ENCODE results near the gene THSD7B.

THSD7B gene

DNA sequence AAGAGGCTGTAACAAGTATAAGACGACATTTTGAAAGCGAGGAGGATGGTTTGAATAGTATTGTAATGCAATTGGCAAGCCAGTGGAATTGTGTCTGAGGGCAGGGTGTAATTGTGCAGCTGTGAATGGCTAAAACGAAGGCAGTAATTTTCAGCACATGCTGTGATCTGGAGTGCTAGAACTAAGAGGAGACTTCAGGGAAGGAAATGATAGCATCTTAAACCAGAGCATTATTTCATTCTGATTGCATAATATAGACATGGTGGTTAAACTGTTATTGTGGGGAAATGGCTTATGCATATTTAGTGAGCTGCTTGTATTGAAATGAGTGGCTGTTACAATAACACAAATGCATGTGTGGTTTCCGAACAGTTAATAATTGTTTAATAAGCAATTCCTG lies 36.3 kb downstream of the THSD7B start:
- DNase-seq (ENCODE audit: low read depth), result no peak

GRCh38 chr2:136809998-136810397 lies 44.7 kb downstream of the THSD7B start:
- no peak for DNase-seq (ENCODE audit: low read depth)

DNA sequence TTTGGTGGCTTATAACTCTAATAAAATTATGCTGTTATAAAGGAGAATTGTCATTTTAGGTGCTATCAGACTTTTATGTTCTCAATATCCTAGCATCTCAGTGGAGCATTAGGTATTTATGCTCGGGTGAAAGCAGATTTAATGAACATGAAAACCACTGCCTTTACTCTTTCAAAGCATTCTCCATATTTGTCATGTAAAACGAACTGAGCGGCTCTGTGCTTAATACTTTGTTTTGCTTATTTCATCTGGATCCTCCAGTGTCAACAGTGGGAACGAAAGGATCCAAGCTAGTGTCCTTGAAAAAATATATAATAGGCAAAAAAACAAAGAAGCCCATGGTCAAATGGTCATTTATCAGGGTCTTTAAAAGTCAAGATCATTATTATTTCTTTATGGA lies 53.5 kb downstream of the THSD7B start:
- DNase-seq (ENCODE audit: low read depth), result no peak

GRCh38 chr2:136823291-136823690 lies 57.9 kb downstream of the THSD7B start:
- DNase-seq (ENCODE audit: low read depth), result no peak

DNA sequence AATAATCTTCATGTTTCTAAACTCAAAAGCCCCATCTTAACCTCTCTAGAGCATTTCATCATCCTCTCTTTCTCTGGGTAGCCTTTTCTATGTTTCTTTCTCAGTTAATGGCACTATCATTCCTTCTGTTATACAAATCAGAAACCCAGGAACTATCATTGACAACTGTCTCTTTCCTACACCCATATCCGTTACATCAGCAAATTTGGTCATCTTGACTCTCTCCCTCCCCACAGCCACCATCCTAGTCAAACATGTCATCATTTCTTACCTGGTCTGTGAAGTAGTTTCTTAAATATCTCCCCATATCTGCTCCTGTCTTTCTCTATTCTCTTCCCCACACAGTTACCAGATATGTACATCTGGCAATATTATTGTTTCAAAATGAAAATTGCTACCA lies 62.8 kb downstream of the THSD7B start:
- DNase-seq (ENCODE audit: low read depth), result no peak

GRCh38 chr2:136828774-136829173 lies 63.4 kb downstream of the THSD7B start:
- DNase-seq (ENCODE audit: low read depth), result no peak

- DNase-seq (ENCODE audit: low read depth), result no peak
Observed at GRCh38 chr2:136844546-136844945, 79.2 kb downstream of the THSD7B start.

DNA sequence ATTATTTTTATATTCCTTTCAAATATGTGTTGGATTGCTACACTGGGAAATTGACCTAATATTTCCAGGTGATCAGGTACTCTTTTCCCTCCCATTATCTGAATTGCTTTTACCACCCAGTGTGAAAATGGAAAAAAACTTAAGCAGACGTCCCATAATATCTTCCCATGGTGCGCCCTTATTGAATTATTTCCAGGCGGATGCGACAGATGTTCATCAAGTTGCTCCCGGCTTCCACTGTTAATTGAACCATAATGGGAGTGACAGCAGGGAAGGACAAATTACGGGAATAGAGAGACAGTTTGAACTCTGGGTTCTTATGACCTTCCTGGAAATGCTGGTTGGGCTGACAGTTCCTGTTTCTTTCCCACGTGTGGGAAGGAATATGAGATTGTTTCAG lies 93.3 kb downstream of the THSD7B start:
- DNase-seq (ENCODE audit: low read depth), result no peak

GRCh38 chr2:136860443-136860958 lies 95.2 kb downstream of the THSD7B start:
- no peak for DNase-seq (ENCODE audit: low read depth)

DNA sequence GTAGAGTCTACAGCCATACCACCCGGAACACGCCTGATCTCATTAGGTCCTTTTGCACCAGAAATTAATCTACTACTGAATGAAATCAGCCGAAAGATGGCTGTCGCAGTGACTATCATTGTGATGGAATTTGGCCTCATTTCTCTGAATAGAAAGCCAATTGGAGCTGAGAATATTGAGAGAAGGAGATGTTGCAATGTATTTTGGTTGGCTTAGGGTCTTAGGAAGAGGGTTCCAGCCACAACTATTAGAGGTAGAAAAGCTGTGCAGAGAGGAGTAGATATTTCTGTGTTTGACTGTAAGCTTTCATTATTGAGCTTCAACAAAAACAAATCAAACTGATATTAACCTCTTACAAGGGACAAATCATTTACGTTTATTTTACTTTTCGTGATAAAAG lies 98.1 kb downstream of the THSD7B start:
- DNase-seq (ENCODE audit: low read depth), result no peak

- no peak for DNase-seq (ENCODE audit: low read depth)
Observed at GRCh38 chr2:136863874-136864273, 98.5 kb downstream of the THSD7B start.

- no peak for DNase-seq (ENCODE audit: low read depth)
Observed at GRCh38 chr2:136871424-136871823, 106.1 kb downstream of the THSD7B start.

- DNase-seq (ENCODE audit: low read depth), result no peak
Observed at GRCh38 chr2:136874258-136874657, 108.9 kb downstream of the THSD7B start.

DNA sequence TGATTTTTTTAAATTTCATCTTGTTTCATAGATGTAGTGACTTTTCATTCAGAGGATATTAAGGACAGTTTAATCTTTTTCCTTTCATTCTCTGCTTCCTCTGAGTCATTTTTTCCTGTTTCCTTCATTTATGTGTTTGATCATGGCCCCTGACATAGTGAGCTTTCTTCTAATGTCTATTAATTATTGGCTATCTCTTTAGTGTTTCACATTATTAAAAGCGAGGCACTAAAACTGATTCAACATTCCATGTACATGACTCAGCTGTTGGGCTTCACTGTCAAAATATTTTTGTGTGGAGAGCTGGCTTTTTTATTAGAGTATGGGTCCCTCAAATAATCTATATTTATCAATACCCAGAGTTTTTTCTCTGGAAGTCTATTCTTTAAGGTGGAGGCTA lies 125.8 kb downstream of the THSD7B start:
- DNase-seq (ENCODE audit: low read depth), result no peak

DNA sequence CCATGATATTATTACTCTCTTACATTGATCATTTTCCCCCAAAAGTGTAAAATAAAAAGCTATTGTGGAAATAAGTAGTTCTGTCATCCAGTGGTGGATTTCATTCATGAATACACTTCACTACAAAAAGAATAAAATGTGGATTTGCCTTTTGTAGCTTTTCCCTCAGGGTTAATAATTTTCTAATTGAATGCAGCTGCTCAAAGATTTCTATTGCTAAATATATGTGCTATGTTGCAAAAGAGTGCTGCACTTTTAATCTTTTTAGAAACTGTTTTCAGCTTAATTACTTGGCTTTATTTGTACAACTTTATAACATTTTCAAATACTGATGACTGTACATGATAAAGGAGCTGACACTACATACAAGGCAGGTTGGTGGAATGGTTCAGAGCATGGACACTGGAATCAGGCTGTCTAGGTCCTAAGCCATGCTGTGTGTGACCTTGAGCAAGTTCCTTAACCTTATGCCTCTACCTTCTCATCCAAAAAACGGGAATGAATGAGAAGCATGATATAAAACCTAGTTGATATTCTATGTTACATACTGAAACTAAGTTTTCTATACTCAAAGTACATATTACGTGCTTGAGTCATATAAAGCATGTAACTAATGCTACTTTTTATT lies 128.8 kb downstream of the THSD7B start:
- DNase-seq (ENCODE audit: low read depth), result no peak

GRCh38 chr2:136901732-136902131 lies 136.4 kb downstream of the THSD7B start:
- no peak for DNase-seq (ENCODE audit: low read depth)

GRCh38 chr2:136905779-136906178 lies 140.4 kb downstream of the THSD7B start:
- no peak for DNase-seq (ENCODE audit: low read depth)

DNA sequence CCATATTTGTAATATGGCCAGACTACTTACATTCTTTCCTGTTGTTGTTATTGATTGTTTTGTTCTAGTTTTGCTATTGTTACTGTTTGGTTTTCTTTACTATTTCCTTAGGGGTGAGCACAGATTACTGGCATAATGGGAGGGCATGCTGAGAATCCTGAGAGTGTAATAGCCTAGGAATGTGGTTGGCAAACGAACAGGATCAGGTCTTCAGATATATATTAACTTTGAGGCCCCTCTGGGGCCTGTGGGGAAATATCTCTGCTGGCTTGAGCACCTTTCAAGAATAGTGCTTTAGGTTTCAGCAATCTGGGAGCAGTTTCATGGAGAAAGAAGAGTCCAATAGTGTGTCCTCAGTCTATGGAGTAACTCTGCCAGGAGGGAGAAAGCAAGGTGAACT lies 144.4 kb downstream of the THSD7B start:
- DNase-seq (ENCODE audit: low read depth), result no peak

DNA sequence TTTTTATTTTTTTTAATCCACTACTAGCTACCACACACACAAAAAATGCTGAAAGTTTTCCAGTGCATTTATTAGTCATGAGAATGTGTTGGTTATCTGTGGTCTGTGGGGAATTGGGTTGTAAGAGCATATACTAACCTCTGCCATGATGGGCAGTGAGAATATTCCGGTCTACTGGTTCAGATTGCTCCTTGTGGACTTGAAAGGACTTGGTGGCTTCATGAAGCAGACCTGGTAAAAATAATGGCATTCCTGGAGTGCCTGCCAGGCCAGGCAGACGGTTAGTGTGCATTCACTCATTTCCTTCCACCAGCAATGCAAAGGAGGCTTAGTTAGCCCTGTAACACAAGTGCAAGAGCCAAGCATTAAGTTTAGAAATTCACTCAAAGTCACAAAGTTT lies 150.8 kb downstream of the THSD7B start:
- DNase-seq (ENCODE audit: low read depth), result no peak

DNA sequence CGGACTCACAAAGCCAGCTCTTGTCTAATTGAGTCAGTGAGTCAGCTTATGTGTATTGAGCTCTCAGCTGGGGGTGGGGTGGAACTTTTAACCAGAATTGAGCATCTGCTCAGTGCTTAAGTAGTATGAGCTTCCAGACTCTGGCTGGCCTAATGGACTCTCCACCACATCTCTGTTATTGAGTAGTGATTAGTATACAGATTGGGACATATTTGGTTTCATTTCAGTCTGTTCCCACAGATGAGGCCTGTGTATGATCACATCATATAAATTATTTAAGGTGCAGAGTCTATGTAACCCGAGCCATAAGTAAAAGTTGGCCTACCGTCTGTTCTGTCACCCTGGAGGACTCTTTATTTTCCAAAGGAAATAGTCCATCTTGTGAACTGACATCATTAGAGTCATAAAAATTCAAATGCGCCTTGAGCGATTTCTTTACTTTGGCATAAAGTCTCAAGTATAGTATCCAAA lies 152.1 kb downstream of the THSD7B start:
- no peak for DNase-seq (ENCODE audit: low read depth)

DNA sequence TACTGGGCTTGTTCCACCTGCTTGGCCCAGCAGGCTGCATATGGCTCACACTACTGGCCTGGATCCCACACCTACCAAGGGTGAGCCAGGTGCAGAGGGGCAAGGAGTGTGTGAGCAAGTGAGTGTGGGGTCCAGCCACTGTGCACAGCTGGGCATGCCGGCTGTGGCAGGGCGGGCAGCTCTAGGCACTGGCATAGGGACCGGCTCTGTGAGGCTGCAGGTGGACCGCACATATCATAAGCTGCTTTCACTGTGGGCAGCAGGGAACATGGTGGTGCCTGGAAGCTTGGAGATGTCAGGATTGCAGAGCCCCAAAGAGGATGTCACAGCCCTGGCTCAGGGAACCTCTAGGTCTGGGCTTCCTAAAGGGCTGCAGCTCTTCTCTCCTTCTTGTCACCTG lies 154.3 kb downstream of the THSD7B start:
- no peak for DNase-seq (ENCODE audit: low read depth)

- DNase-seq (ENCODE audit: low read depth), result no peak
Observed at GRCh38 chr2:136920652-136921333, 155.4 kb downstream of the THSD7B start.

DNA sequence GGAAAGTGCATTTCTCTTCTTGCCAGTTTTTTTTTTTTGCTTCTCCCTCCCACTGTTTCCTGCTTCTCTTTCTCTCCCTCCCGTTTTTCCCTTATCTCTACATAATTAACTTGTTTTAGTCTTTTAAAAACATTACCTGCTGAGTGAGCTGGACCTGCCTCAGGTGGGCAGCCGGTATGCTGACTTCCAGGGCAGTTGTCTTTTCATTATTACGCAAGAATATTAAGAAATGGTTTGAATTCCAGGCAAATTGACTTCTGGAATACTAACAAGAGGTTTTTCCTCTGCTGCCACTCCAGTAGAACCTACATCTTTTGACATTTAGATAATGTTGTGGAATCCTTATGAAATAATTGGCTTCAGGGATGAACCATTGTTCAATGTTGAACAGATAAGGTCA lies 161.8 kb downstream of the THSD7B start:
- DNase-seq (ENCODE audit: low read depth), result no peak

- DNase-seq (ENCODE audit: low read depth), result no peak
Observed at GRCh38 chr2:136929531-136929930, 164.2 kb downstream of the THSD7B start.

All from HS-5 (cell line).